HG03571 (cell line): ENCODE measurements around the gene MRPL24.
"Not testable (repeated sequence)": the region's sequence is repeated elsewhere in the genome, so short reads cannot be mapped to it uniquely, and the experiment has no call there.

Source experiments
- ATAC-seq: cut with Tn5 transposase; IDR thresholded peaks from one replicate; pipeline ENCODE4 v1.9.1; 2021; ENCODE audit not compliant: unreplicated experiment

The MRPL24 gene

GRCh38 chr1:156740741-156741480 lies at the start of gene MRPL24:
TSS of gene MRPL24 (minus strand) at chr1:156741088. CDS start at chr1:156738704, 2,384 bp downstream.
- ATAC-seq: peak; percentile 73

GRCh38 chr1:156789621-156790318 lies 48.9 kb upstream of the MRPL24 start:
- ATAC-seq: no peak

DNA sequence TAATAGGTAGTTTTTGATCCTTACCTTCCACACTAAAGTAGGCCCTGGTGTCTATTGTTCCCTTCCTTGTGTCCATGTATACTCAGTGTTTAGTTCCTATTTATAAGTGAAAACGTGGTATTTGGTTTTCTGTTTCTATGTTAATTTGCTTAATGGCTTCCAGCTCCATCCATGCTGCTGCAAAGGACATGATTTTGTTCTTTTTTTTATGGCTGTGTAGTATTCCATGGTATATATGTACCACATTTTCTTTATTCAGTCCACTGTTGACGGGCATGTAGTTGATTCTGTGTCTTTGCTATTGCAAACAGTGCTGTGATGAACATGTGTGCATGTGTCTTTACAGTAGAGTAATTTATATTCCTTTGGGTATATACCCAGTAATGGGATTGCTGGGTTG lies 47.2 kb upstream of the MRPL24 start:
- no peak for ATAC-seq

GRCh38 chr1:156786640-156787039 lies 45.8 kb upstream of the MRPL24 start:
- ATAC-seq: no peak

DNA sequence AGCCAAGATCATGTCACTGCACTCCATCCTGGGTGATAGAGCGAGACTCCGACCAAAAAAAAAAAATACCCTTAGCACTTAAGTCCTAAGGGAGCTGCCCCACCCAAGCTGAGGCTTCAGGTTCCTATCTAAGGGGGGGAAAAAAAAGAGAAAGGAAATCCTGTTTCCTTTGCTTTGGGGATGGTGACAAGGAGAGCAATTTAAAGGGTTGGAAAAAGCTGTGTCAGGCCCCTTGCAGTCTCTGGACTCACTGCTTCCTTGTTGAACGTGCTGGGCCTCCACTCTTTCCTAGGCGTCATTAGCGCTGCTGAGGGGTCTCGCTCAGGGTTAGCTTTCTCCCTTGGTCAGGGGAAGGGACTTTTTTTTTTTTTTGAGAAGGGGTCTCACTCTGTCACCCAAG lies 44.6 kb upstream of the MRPL24 start:
- ATAC-seq: no peak

DNA sequence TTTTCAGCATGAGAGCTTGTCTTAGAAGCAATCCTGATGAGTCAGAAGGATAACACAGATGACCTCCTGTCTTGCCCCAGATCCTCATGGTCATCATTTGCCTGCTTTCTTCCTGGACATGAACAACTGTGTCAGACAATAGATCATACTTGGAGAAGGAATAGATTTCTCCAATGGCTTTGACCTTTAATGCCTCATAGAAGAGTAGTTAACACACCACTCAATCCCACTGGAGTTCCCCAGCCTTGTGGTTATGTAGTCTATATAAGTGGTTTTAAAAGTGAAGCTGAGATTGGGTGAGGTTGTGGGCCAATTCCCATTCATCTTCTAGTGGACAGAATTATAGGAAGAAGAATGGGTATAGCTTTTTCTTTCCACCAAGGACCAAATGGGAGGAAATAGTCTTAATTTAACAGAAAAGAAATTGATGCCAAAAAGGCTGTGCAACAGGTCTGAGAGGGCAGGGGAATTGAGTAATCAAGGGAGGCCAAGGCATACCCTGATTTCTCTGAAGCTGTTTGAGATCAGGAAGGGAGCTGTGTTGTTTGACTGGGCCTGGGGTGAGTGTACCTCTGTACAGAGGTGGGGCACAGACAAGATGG lies 40.8 kb upstream of the MRPL24 start:
- ATAC-seq: no peak

DNA sequence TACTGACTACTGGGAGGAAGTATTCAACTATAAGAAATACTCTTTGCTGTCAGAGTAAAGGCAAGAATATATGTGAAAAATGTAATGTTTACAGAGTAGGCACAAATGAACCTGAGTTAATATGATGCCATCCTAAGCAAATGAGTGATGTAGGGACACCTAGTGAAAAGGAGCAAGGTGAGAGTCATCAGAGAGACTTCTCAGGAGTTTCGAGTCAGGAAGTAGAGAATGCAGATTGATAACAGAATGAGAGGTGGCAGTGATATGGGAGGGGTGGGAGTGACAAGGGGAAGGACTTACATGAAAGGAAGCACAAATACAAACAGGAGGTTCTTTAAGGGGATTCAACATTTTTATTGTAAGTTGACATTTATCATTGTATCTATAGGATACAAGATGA lies 36.7 kb upstream of the MRPL24 start:
- no peak for ATAC-seq

- ATAC-seq: no peak
Observed at GRCh38 chr1:156776942-156777341, 36.1 kb upstream of the MRPL24 start.

GRCh38 chr1:156775799-156776198 lies 34.9 kb upstream of the MRPL24 start:
- no peak for ATAC-seq

- no peak for ATAC-seq
Observed at GRCh38 chr1:156773607-156774006, 32.7 kb upstream of the MRPL24 start.

GRCh38 chr1:156772728-156773497 lies 32.0 kb upstream of the MRPL24 start:
- ATAC-seq: no peak

DNA sequence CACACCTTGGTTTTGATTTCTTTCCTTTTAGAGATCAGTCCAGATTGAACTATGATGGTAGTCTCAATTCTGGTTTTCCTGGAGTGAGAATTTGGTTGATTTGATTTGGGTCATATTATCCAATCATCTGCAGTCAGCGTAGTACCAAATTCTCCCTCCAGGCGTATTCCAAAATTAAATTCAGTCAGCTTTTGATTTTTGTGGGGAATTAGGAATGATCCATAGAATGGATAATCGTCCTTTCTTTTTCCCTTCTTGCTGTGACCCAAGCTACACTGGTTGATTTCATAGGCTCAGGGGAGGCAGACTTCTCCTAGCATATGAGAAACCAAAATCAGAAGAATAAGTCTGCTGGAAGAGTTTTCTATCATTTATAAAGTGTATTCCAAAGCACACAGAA lies 31.3 kb upstream of the MRPL24 start:
- ATAC-seq: no peak

GRCh38 chr1:156768610-156769295 lies 27.9 kb upstream of the MRPL24 start:
- ATAC-seq: no peak

DNA sequence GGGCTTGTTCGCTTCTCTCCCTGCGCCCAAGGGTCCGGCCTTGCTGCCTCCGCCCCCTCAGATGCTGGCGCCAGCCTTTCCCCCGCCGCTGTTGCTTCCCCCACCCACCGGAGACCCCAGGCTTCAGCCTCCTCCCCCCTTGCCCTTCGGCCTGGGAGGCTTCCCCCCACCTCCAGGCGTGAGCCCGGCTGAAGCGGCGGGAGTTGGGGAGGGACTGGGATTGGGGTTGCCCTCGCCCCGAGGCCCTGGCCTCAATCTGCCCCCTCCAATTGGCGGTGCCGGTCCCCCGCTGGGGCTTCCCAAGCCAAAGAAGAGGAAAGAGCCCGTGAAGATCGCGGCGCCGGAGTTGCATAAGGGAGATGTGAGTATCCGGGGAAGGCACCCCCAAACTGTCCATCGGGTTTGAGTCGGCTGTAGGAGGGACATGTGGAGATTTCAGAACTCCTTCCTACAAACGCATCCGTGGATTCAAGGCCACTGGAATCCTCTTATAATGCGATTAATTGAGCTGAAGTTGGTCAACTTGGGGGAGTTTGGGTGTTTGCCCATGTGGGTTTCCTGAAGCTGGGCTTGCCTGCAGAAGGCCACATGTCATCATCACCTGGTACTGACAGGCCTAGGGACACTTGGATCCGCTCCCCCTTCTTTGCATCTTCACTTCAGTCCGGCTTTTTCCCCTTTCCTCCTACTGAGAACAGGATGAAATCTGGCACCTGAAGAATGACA lies 27.2 kb upstream of the MRPL24 start:
- no peak for ATAC-seq

DNA sequence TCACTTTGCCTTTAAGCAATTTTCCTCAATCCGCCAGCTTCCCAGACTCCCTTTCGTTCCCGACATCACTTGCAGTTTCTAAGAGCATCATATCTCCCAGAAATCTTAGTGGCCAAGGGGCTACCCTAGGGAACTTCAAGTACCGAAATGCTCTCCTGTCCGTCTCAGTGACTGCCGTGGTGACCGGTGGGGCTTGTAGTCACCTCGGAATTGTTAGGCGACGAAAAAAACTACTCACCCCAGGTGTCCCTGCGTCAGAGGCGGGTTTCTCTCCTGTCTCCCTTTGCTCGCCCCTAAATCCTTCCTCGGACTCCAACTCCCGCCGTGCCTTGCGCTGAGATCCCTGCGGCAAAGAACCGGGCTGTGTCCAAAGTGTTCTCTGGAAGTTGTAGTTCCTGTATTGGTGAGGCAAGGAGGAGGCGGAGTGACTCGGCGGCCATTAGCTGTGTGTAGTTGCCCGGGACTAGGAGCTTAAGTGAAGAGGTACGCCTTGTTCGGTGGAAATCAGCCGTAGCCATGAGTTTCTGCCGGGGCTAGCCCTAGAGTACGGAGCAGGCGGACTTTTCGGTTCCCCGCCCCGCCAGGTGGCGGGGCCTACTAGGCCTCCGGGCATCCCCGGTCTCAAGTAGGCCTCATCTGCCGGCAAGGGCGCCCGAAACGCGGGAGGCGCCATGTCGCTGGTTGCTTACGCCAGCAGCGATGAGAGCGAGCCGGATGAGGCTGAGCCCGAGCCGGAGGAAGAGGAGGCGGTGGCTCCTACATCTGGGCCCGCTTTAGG lies 26.4 kb upstream of the MRPL24 start, which contains the start of gene PRCC:
TSS of gene PRCC (plus strand) at position 435 of the 778 bp plus-strand sequence. CDS start at position 672, 237 bp downstream.
- ATAC-seq: peak; percentile 93

DNA sequence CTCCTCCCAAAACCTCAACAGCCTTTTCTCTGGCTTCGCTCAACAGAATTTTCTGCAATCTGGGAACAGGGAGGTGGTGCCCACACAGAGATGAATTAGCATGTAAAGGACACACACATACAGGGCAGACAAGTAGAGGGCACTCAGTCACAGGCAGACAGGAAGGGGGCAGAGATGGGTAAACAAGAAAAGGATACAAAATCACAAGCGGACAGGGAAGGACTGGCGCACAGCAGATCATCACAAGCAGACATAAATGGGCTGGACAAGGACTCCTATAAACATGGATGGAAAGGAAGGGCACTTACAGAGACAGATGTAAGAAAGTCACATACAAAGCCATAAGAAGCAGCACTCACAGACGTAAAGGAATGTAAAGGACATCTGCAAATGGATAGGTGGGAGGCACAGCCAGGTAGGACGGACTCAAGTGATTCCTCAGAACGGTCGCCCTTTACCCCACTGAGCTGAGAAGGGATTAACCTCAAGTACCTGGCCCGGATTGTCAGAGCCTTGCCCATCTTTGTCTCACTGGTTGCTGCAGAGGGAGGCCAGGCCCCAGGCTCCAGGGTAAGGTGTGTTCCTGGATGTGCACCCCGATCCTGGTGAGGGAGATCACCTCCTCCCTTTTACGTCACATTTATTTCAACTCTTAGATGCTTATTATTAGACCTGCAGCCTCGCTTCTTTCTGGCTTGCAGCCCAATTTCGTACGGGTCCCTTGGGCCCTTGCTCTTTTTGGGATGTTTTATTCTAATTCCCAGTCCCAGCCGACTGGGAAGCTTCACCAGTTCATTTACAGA lies 25.6 kb upstream of the MRPL24 start:
- peak; percentile 27 for ATAC-seq

GRCh38 chr1:156765666-156766065 lies 24.8 kb upstream of the MRPL24 start:
- no peak for ATAC-seq

DNA sequence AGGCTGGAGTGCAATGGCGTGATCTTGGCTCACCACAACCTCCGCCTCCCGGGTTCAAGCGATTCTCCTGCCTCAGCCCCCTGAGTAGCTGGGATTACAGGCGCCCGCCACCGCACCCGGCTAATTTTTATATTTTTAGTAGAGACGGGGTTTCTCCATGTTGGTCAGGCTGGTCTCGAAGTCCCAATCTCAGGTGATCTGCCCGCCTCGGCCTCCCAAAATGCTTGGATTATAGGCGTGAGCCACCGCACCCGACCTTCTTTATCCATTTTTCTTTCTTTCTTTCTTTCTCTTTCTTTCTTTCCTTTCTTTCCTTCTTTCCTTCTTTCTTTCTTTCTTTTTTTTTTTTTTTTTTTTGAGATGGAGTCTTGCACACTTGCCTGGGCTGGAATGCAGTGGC lies 24.2 kb upstream of the MRPL24 start:
- ATAC-seq: not testable (repeated sequence)

DNA sequence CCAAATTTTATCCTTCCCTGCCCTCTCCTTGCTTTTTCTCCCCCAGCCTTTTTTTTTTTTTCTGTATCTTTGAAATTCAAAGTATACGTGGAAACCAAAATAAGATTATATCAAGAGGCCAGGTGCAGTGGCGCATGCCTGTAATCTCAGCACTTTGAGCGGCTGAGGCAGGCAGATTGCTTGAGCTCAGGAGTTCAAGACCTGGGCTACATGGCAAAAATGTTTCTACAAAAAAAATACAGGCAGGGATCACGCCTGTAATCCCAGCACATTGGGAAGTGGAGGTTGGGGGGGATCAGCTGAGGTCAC lies 19.9 kb upstream of the MRPL24 start:
- ATAC-seq: no peak
